Endothelial cell of umbilical vein (primary cell): ENCODE data around the gene USH1C. TPM values are rescaled to one million over a fixed set of nuclear protein-coding genes. Genes with fewer than 3 reads are reported as not detected.

Experiments used
- BruUV-seq: library from RNA; stranded (reverse); fragments of 400-500 nt; replicated peaks from 2 replicates; lab custom pipeline; 2021; lab: Mats Ljungman, UMichigan
- CTCF ChIA-PET: fragments of 300-600, 350-600 bp; sonication (Branson Sonifier 250); formaldehyde crosslinking; loops from one replicate; lab custom pipeline; 2021; ENCODE audit warnings: antibody characterized with exemption, inconsistent platforms; lab: Charles Lee
- POLR2A ChIA-PET: fragments of 300-600, 350-600 bp; sonication (Branson Sonifier 250); formaldehyde crosslinking; loops from one replicate; lab custom pipeline; 2021; ENCODE audit warnings: antibody characterized with exemption, inconsistent platforms; lab: Charles Lee
- DNase-seq: peaks from one replicate; pipeline ENCODE4 v3.0.0-alpha.2; 2011; ENCODE audit warnings: low read depth, low spot score
- FAIRE-seq: peaks from 2 replicates; lab custom pipeline; 2011; peaks lifted over from hg19 to GRCh38; lab: Jason Lieb, UNC
- H2AFZ ChIP-seq: 2 replicates; pipeline ENCODE4 v1.6.0; 2012; ENCODE audit warnings: low read depth, low read length, control low read depth, inconsistent platforms
- H3K27ac ChIP-seq: 2 replicates; pipeline ENCODE4 v1.5.1; 2011; ENCODE audit warnings: low read depth, mild to moderate bottlenecking, control low read depth, low read length, moderate library complexity; ENCODE audit not compliant: insufficient read depth
- H3K27me3 ChIP-seq, 2 experiments: 2 replicates each; pipeline versions ENCODE4 v1.6.0 to v1.6.1; 2011; ENCODE audit warnings: low read length in 2 of 2, mixed read lengths in 1 of 2; ENCODE audit not compliant: control insufficient read depth in 2 of 2, insufficient read depth in 2 of 2
- H3K36me3 ChIP-seq, 2 experiments: 2 replicates in 1 of 2; 3 replicates in 1 of 2; pipeline ENCODE4 v1.5.1; 2011; ENCODE audit warnings: low read length in 2 of 2, mild to moderate bottlenecking in 1 of 2, moderate library complexity in 1 of 2; ENCODE audit not compliant: control insufficient read depth in 2 of 2, insufficient read depth in 2 of 2; ENCODE audit errors: extremely low read depth in 1 of 2
- H3K4me1 ChIP-seq: 3 replicates; pipeline ENCODE4 v1.5.1; 2011; ENCODE audit warnings: mild to moderate bottlenecking, low read length; ENCODE audit not compliant: control insufficient read depth, insufficient read depth; ENCODE audit errors: extremely low read depth
- H3K4me2 ChIP-seq: 2 replicates; pipeline ENCODE4 v1.6.1; 2011; ENCODE audit warnings: low read length, control low read depth, mixed read lengths; ENCODE audit not compliant: insufficient read depth
- H3K4me3 ChIP-seq, 3 experiments: fragments of 200-600 bp in 1 of 3; sonication (generic), shearing (Covaris generic) in 1 of 3; replicated peaks in 1 of 3; 2 replicates each; pipeline ENCODE4 v1.5.1; 2011 to 2016; ENCODE audit warnings: control low read depth in 3 of 3, low read length in 3 of 3, mild to moderate bottlenecking in 2 of 3, inconsistent platforms in 1 of 3, low read depth in 1 of 3, moderate library complexity in 1 of 3; ENCODE audit not compliant: insufficient read depth in 1 of 3
- H3K79me2 ChIP-seq: 2 replicates; pipeline ENCODE4 v1.6.0; 2012; ENCODE audit warnings: low read length, inconsistent platforms; ENCODE audit not compliant: control insufficient read depth, insufficient read depth
- H3K9ac ChIP-seq: replicated peaks from 2 replicates; pipeline ENCODE3; 2011; ENCODE audit warnings: low read length, control low read depth; ENCODE audit not compliant: insufficient read depth; ENCODE audit errors: extremely low read depth
- H3K9me1 ChIP-seq: replicated peaks from 3 replicates; pipeline ENCODE4 v1.6.0; 2011; ENCODE audit warnings: mild to moderate bottlenecking, low read length; ENCODE audit not compliant: control insufficient read depth, insufficient read depth; ENCODE audit errors: extremely low read depth
- H3K9me3 ChIP-seq: replicated peaks from 2 replicates; pipeline ENCODE4 v1.5.1; 2012; ENCODE audit warnings: low read length, inconsistent platforms; ENCODE audit not compliant: control insufficient read depth, insufficient read depth
- H4K20me1 ChIP-seq: replicated peaks from 2 replicates; pipeline ENCODE3; 2011; ENCODE audit warnings: mild to moderate bottlenecking, low read length; ENCODE audit not compliant: control insufficient read depth, insufficient read depth; ENCODE audit errors: extremely low read depth
- CTCF ChIP-seq, 2 donors: IDR thresholded peaks; 1 replicate in 1 of 2; 2 replicates in 1 of 2; pipeline ENCODE4 v1.5.1; 2011; ENCODE audit warnings: low read length in 2 of 2, mild to moderate bottlenecking in 2 of 2, moderate library complexity in 2 of 2, control low read depth in 1 of 2, inconsistent platforms in 1 of 2, low read depth in 1 of 2; ENCODE audit not compliant: insufficient read depth in 1 of 2; ENCODE audit errors: extremely low read depth in 1 of 2
- EZH2 ChIP-seq: IDR thresholded peaks from 2 replicates; pipeline ENCODE4 v1.6.1; 2012; ENCODE audit warnings: borderline replicate concordance, low read depth, mild to moderate bottlenecking, moderate library complexity, low read length, inconsistent platforms; ENCODE audit not compliant: severe bottlenecking
- FOS ChIP-seq: IDR thresholded peaks from 2 replicates; pipeline ENCODE4 v1.6.1; 2011; ENCODE audit warnings: mild to moderate bottlenecking, low read length, moderate library complexity, borderline replicate concordance; ENCODE audit not compliant: insufficient read depth
- GATA2 ChIP-seq: IDR thresholded peaks from 2 replicates; pipeline ENCODE4 v1.7.0; 2011; ENCODE audit warnings: low read depth, mild to moderate bottlenecking, moderate library complexity, mixed read lengths, low read length; ENCODE audit not compliant: insufficient read length, insufficient read depth
- JUN ChIP-seq: IDR thresholded peaks from 2 replicates; pipeline ENCODE4 v1.6.1; 2011; ENCODE audit warnings: borderline replicate concordance, low read depth; ENCODE audit not compliant: insufficient read length, insufficient read depth
- MAX ChIP-seq: IDR thresholded peaks from 2 replicates; pipeline ENCODE4 v1.6.1; 2011; ENCODE audit not compliant: insufficient read depth, insufficient read length
- MYC ChIP-seq: IDR thresholded peaks from one replicate; pipeline ENCODE4 v1.6.1; 2011; ENCODE audit warnings: mild to moderate bottlenecking, low read depth, low read length
- POLR2A ChIP-seq: IDR thresholded peaks from 2 replicates; pipeline ENCODE4 v1.6.1; 2012; ENCODE audit warnings: low read depth, mild to moderate bottlenecking, control low read depth, low read length
- POLR2AphosphoS5 ChIP-seq: IDR thresholded peaks from 2 replicates; pipeline ENCODE4 v1.6.1; 2012; ENCODE audit warnings: low read depth, mild to moderate bottlenecking, control low read depth, low read length, moderate library complexity; ENCODE audit not compliant: insufficient read depth
- dilution Hi-C: fragments of 300-500 bp; cut with MboI; formaldehyde crosslinking; loops from one replicate; pipeline ENCODE4 v1.15.0; 2019; ENCODE audit warnings: low sequenced_read_pairs; ENCODE audit not compliant: extremely low pct_ligation_motif_present
- intact Hi-C: fragments of 100-400 bp; cut with micrococcal nuclease; formaldehyde crosslinking; loops from one replicate; pipeline ENCODE4 v1.10.0; 2022
- polyA plus RNA-seq, 4 experiments: library from polyadenylated mRNA; depleted of rRNA in 3 of 4; stranded (reverse) in 3 of 4; unstranded in 1 of 4; fragments of >200 nt; gene quantifications; 2 replicates each; pipeline versions ENCODE4 v1.2.1 to v1.2.3, GENCODE V29; 2011 to 2012; ENCODE audit warnings: missing spikeins in 1 of 4
- total RNA-seq: library from RNA; stranded (reverse); gene quantifications from 2 replicates; pipeline ENCODE4 v1.2.3, GENCODE V29; 2021

USH1C gene
- total and polyA plus RNA-seq, 2 donors (not counting 3 experiments of a cell fraction or from before 2014, with no cell fraction given): not detected

GRCh38 chr11:17546240-17546639, 2.0 kb upstream of the USH1C start:
- CTCF ChIA-PET: interaction anchor here (1.1 to 1.9 kb wide), 2 partner anchors 18 to 162 kb away, joined by 3 to 7 read pairs; no protein-coding TSS in a partner anchor
- no peaks in the 10 kb centered on the region for H3K9me1 ChIP-seq
- intact Hi-C loops: no loop called here
- POLR2A ChIA-PET: no interaction called here
- H4K20me1 ChIP-seq: no peaks in the 10 kb centered on the region
- TF ChIP-seq EZH2: no peak
- no peak for TF ChIP-seq MYC
- no peak for TF ChIP-seq GATA2
- TF ChIP-seq MAX: no peak
- TF ChIP-seq POLR2AphosphoS5: no peak
- TF ChIP-seq JUN: no peak
- no peak for TF ChIP-seq POLR2A
- TF ChIP-seq CTCF (IDR thresholded peaks at IDR 0.05; ENCODE audit: extremely low read depth in 1 of 2, insufficient read depth in 1 of 2, low read depth in 1 of 2, low read length in 2 of 2): no peak
- no peak for TF ChIP-seq FOS
- H3K36me3 ChIP-seq: no peaks in the 10 kb centered on the region
- no peak overlapping the region for H3K9ac ChIP-seq
- no peaks in the 10 kb centered on the region for H3K79me2 ChIP-seq
- H3K4me3 ChIP-seq: no peak overlapping the region
- DNase-seq: no peak
- no peak for FAIRE-seq
- peaks cover 10 to 13% of the 10 kb centered on the region in 2 experiments for H3K27me3 ChIP-seq
- no peaks in the 10 kb centered on the region for H3K9me3 ChIP-seq
- no TSS peak for BruUV-seq
- no peaks in the 10 kb centered on the region for H3K4me1 ChIP-seq
- H3K27ac ChIP-seq: no peak overlapping the region
- dilution Hi-C loops: no loop called here
- no peak overlapping the region for H3K4me2 ChIP-seq
- H2AFZ ChIP-seq: no peak overlapping the region
